ENCODE results near the gene FGF18.

DNA sequence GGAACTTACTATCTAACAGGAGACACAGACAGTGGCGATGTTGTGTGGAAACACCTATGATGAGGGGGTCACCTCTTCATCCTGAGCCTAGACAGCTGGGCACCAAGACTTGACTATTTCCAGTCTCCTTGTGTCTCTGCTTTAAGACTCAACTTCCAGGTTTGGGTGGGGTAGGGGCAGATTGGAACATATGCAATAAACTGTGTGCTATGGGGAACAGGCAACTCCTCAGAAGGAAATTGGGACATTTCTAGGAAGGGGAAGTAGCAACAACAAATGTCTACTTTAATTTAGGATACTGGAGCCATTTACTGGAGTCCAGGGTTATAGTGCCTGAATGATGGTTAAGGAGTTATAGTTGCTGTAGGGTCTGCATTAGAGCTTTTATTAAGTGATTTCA is 57.3 kb downstream of the FGF18 start:
- TF ChIP-seq POLR2A (IDR thresholded peaks at IDR 0.05; ENCODE audit: low read depth, low read length) (no peak), TARDBP (IDR thresholded peaks at IDR 0.05; ENCODE audit: borderline replicate concordance) (no peak), ZNF274 (IDR thresholded peaks at IDR 0.05; ENCODE audit: insufficient read depth, insufficient read length) (no peak), FOXM1 (IDR thresholded peaks at IDR 0.05; ENCODE audit: low read depth, low read length) (no peak), CEBPB (IDR thresholded peaks at IDR 0.05; ENCODE audit: borderline replicate concordance in 1 of 2, low read depth in 2 of 2, low read length in 2 of 2) (no peak)
- TF ChIP-seq, protein P1, sequence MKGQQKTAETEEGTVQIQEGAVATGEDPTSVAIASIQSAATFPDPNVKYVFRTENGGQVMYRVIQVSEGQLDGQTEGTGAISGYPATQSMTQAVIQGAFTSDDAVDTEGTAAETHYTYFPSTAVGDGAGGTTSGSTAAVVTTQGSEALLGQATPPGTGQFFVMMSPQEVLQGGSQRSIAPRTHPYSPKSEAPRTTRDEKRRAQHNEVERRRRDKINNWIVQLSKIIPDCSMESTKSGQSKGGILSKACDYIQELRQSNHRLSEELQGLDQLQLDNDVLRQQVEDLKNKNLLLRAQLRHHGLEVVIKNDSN (IDR thresholded peaks at IDR 0.05; ENCODE audit: borderline replicate concordance, extremely low read length, insufficient read depth, low read depth, low read length), result no peak
- TF ChIP-seq, protein P2, sequence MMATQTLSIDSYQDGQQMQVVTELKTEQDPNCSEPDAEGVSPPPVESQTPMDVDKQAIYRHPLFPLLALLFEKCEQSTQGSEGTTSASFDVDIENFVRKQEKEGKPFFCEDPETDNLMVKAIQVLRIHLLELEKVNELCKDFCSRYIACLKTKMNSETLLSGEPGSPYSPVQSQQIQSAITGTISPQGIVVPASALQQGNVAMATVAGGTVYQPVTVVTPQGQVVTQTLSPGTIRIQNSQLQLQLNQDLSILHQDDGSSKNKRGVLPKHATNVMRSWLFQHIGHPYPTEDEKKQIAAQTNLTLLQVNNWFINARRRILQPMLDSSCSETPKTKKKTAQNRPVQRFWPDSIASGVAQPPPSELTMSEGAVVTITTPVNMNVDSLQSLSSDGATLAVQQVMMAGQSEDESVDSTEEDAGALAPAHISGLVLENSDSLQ (IDR thresholded peaks at IDR 0.05), result no peak
